Karpas-422 (cell line): ENCODE results near the gene OR6C76. TPM values are rescaled to one million over a fixed set of nuclear protein-coding genes. Genes with fewer than 3 reads are reported as not detected.
"Not testable (repeated sequence)": the region's sequence is repeated elsewhere in the genome, so short reads cannot be mapped to it uniquely, and the experiment has no call there.

Source experiments
- DNase-seq: peaks from one replicate; pipeline ENCODE4 v3.0.0-alpha.2; 2015
- H2AFZ ChIP-seq: fragments of 200-600 bp; sonication (generic); 2 replicates; pipeline ENCODE4 v1.6.1; 2014; ENCODE audit warnings: antibody characterized with exemption, low read length, mixed read lengths
- H3K27ac ChIP-seq: fragments of 200-600 bp; sonication (generic); 2 replicates; pipeline ENCODE4 v1.5.1; 2014; ENCODE audit warnings: mild to moderate bottlenecking, low read length, moderate library complexity
- H3K27me3 ChIP-seq: fragments of 200-600 bp; sonication (generic); 2 replicates; pipeline ENCODE4 v1.6.1; 2014; ENCODE audit warnings: low read length, mixed read lengths
- H3K36me3 ChIP-seq: fragments of 200-600 bp; sonication (generic); 2 replicates; pipeline ENCODE4 v1.6.1; 2014; ENCODE audit warnings: low read length, mixed read lengths; ENCODE audit not compliant: insufficient read depth
- H3K4me1 ChIP-seq: fragments of 200-600 bp; sonication (generic); 2 replicates; pipeline ENCODE4 v1.6.1; 2014; ENCODE audit warnings: mild to moderate bottlenecking, low read length, mixed read lengths
- H3K4me2 ChIP-seq: fragments of 200-600 bp; sonication (generic); 2 replicates; pipeline ENCODE4 v1.6.1; 2014; ENCODE audit warnings: low read length, low read depth, mild to moderate bottlenecking; ENCODE audit not compliant: poor library complexity, severe bottlenecking
- H3K4me3 ChIP-seq: fragments of 200-600 bp; sonication (generic); 2 replicates; pipeline ENCODE4 v1.5.1; 2014; ENCODE audit warnings: mild to moderate bottlenecking, antibody characterized with exemption, low read length, mixed read lengths
- H3K79me2 ChIP-seq: fragments of 200-600 bp; sonication (generic); 2 replicates; pipeline ENCODE4 v1.6.1; 2014; ENCODE audit warnings: mild to moderate bottlenecking, low read length, mixed read lengths
- H3K9ac ChIP-seq: fragments of 200-600 bp; sonication (generic); 2 replicates; pipeline ENCODE4 v1.6.0; 2014; ENCODE audit warnings: low read length
- H3K9me2 ChIP-seq: fragments of 200-600 bp; sonication (generic), shearing (Covaris generic); replicated peaks from 2 replicates; pipeline ENCODE4 v1.6.0; 2014; ENCODE audit warnings: mild to moderate bottlenecking, low read length, moderate library complexity; ENCODE audit not compliant: insufficient read depth
- H3K9me3 ChIP-seq: fragments of 300-700, 200-600 bp; sonication (generic); 2 replicates; pipeline ENCODE4 v1.6.1; 2014; ENCODE audit warnings: low read length, mixed read lengths
- H4K20me1 ChIP-seq: fragments of 200-600 bp; sonication (generic); 2 replicates; pipeline ENCODE4 v1.6.1; 2014; ENCODE audit warnings: mild to moderate bottlenecking, antibody characterized with exemption, low read length, low read depth; ENCODE audit not compliant: insufficient read depth
- total RNA-seq: library from RNA; depleted of rRNA; stranded (reverse); fragments of >200 nt; shearing (Covaris generic); gene quantifications from 2 replicates; pipeline ENCODE4 v1.2.3, GENCODE V29; 2014; ENCODE audit warnings: low replicate concordance

Gene OR6C76
- total RNA-seq, 1 experiment from 2014 or later: not detected

GRCh38 chr12:55413498-55414388 lies 12.3 kb upstream of the OR6C76 start:
- not testable (repeated sequence) for H3K4me3 ChIP-seq, H3K4me2 ChIP-seq, H3K79me2 ChIP-seq, H2AFZ ChIP-seq, H3K27me3 ChIP-seq, H3K4me1 ChIP-seq, H3K9ac ChIP-seq, H3K36me3 ChIP-seq, H4K20me1 ChIP-seq, DNase-seq, H3K9me2 ChIP-seq, H3K9me3 ChIP-seq, H3K27ac ChIP-seq

- H3K79me2 ChIP-seq, H3K27ac ChIP-seq, H3K4me2 ChIP-seq: not testable (repeated sequence)
Observed at GRCh38 chr12:55414396-55414823, 11.6 kb upstream of the OR6C76 start.

GRCh38 chr12:55414889-55415288 lies 11.2 kb upstream of the OR6C76 start:
- H4K20me1 ChIP-seq, H3K79me2 ChIP-seq, H3K4me3 ChIP-seq, H3K27ac ChIP-seq, H3K9ac ChIP-seq, H3K4me1 ChIP-seq, H3K9me3 ChIP-seq, DNase-seq, H3K36me3 ChIP-seq, H2AFZ ChIP-seq, H3K9me2 ChIP-seq, H3K4me2 ChIP-seq, H3K27me3 ChIP-seq: not testable (repeated sequence)

More at GRCh38 chr12:55414396-55414823, 11.6 kb upstream of the OR6C76 start:
- not testable (repeated sequence) for H3K9me2 ChIP-seq, H3K9me3 ChIP-seq, H3K27me3 ChIP-seq, H3K36me3 ChIP-seq, H2AFZ ChIP-seq, H4K20me1 ChIP-seq, H3K4me3 ChIP-seq, H3K4me1 ChIP-seq, DNase-seq, H3K9ac ChIP-seq

- no peak overlapping the region for H3K4me2 ChIP-seq
Observed at GRCh38 chr12:55416961-55417360, 9.1 kb upstream of the OR6C76 start.

GRCh38 chr12:55420307-55420962 lies 5.6 kb upstream of the OR6C76 start:
- Histone ChIP-seq H3K27ac (no peak overlapping the region), H3K36me3 (no peaks in the 10 kb centered on the region), H3K27me3 (no peaks in the 10 kb centered on the region), H3K79me2 (no peaks in the 10 kb centered on the region), H3K9ac (no peak overlapping the region), H2AFZ (no peak overlapping the region), H3K9me3 (no peaks in the 10 kb centered on the region), H4K20me1 (no peaks in the 10 kb centered on the region), H3K9me2 (no peaks in the 10 kb centered on the region), H3K4me2 (no peak overlapping the region), H3K4me1 (no peaks in the 10 kb centered on the region), H3K4me3 (no peak overlapping the region)
- DNase-seq: no peak

More at GRCh38 chr12:55416961-55417360, 9.1 kb upstream of the OR6C76 start:
- Histone ChIP-seq H3K36me3 (no peaks in the 10 kb centered on the region), H4K20me1 (no peaks in the 10 kb centered on the region), H3K27ac (no peak overlapping the region), H3K9ac (no peak overlapping the region), H3K9me3 (no peaks in the 10 kb centered on the region), H3K9me2 (no peaks in the 10 kb centered on the region), H3K27me3 (no peaks in the 10 kb centered on the region), H3K4me1 (no peaks in the 10 kb centered on the region), H2AFZ (no peak overlapping the region), H3K79me2 (no peaks in the 10 kb centered on the region), H3K4me3 (no peak overlapping the region)
- no peak for DNase-seq

- H3K9me3 ChIP-seq: no peaks in the 10 kb centered on the region
- H3K36me3 ChIP-seq: no peaks in the 10 kb centered on the region
- H4K20me1 ChIP-seq: no peaks in the 10 kb centered on the region
- DNase-seq: no peak
- H3K27me3 ChIP-seq: no peaks in the 10 kb centered on the region
- H3K4me1 ChIP-seq: no peaks in the 10 kb centered on the region
- H3K4me3 ChIP-seq: no peak overlapping the region
- H3K79me2 ChIP-seq: no peaks in the 10 kb centered on the region
- no peaks in the 10 kb centered on the region for H3K9me2 ChIP-seq
- no peak overlapping the region for H3K9ac ChIP-seq
- H3K27ac ChIP-seq: no peak overlapping the region
- H3K4me2 ChIP-seq: no peak overlapping the region
- H2AFZ ChIP-seq: no peak overlapping the region
Observed at GRCh38 chr12:55428331-55429243, 2.5 kb downstream of the OR6C76 start.

- not testable (repeated sequence) for DNase-seq, H2AFZ ChIP-seq, H3K79me2 ChIP-seq, H4K20me1 ChIP-seq, H3K9me2 ChIP-seq, H3K9ac ChIP-seq, H3K4me2 ChIP-seq, H3K27ac ChIP-seq, H3K9me3 ChIP-seq, H3K27me3 ChIP-seq, H3K4me1 ChIP-seq, H3K36me3 ChIP-seq, H3K4me3 ChIP-seq
Observed at GRCh38 chr12:55441233-55441632, 15.2 kb downstream of the OR6C76 start.

- H4K20me1 ChIP-seq: no peaks in the 10 kb centered on the region
- H3K27ac ChIP-seq: no peak within 1 kb of the TSS
- no peaks in the 10 kb centered on the region for H3K9me2 ChIP-seq
- H3K27me3 ChIP-seq: no peaks in the 10 kb centered on the region; the same call in 1 of the 2 replicates
- no peaks in the 10 kb centered on the region for H3K79me2 ChIP-seq
- no peak within 1 kb of the TSS for H3K9ac ChIP-seq
- no peaks in the 10 kb centered on the region for H3K9me3 ChIP-seq
- no peak for DNase-seq
- no peak within 1 kb of the TSS for H2AFZ ChIP-seq
- H3K4me3 ChIP-seq: no peak within 1 kb of the TSS
- no peaks in the 10 kb centered on the region for H3K4me1 ChIP-seq
- H3K36me3 ChIP-seq: no peaks in the 10 kb centered on the region
- no peak within 1 kb of the TSS for H3K4me2 ChIP-seq
Observed at GRCh38 chr12:55443776-55444175, 17.7 kb downstream of the OR6C76 start, which contains the start of gene OR6C2. Gene OR6C2, plus strand, starts transcription at chr12:55444076. Its CDS starts 8,138 bp downstream, at chr12:55452214.
